GM12865 (cell line): ENCODE results near the gene HIVEP2.

Experiments
- DNase-seq: peaks from one replicate; pipeline ENCODE4 v3.0.0; 2010; ENCODE audit warnings: low read depth
- H3K4me3 ChIP-seq: 2 replicates; pipeline ENCODE4 v1.5.1; 2011; ENCODE audit warnings: mild to moderate bottlenecking, low read depth, low read length, control low read depth
- CTCF ChIP-seq: IDR thresholded peaks from 2 replicates; pipeline ENCODE4 v1.5.1; 2011; ENCODE audit warnings: low read length, control low read depth, low read depth, inconsistent platforms; ENCODE audit not compliant: insufficient read depth; ENCODE audit errors: missing control alignments

HIVEP2 gene

GRCh38 chr6:142940487-142940886, 4.5 kb downstream of the HIVEP2 start:
- no peak overlapping the region for H3K4me3 ChIP-seq
- TF ChIP-seq CTCF, result no peak
- DNase-seq, result no peak

GRCh38 chr6:142938510-142938909, 6.5 kb downstream of the HIVEP2 start:
- TF ChIP-seq CTCF, result no peak
- DNase-seq, result no peak
- H3K4me3 ChIP-seq, result no peak overlapping the region

DNA sequence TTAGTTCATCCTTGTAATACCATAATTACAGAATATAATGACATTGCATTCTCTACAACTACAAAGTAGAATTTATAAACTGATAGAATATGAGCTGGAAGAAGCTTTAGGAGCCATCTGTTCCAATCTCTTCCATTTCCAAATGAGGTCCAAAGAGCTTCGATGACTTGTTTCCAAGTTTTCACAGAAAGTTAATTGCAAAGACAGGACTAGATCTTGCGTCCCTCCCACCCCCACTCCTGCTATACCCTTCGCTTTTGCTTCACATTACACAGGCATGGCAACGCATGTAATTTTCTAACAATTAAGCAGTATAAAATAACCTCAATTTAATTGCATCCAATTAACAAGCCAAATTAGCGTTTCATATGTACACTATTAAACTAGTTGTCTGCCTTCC, 7.0 kb downstream of the HIVEP2 start:
- no peak for DNase-seq
- H3K4me3 ChIP-seq, result no peak overlapping the region
- TF ChIP-seq CTCF, result no peak

GRCh38 chr6:142935553-142936517, 9.1 kb downstream of the HIVEP2 start:
- peak; percentile 80 for DNase-seq
- H3K4me3 ChIP-seq, result peak overlapping the region; percentile 36
- no peak for TF ChIP-seq CTCF

GRCh38 chr6:142934599-142934998, 10.4 kb downstream of the HIVEP2 start:
- no peak overlapping the region for H3K4me3 ChIP-seq
- no peak for TF ChIP-seq CTCF
- DNase-seq, result peak; percentile 49

- H3K4me3 ChIP-seq, result no peak overlapping the region
- DNase-seq, result no peak
- no peak for TF ChIP-seq CTCF
These were observed 10.9 kb downstream of the HIVEP2 start for GRCh38 chr6:142934106-142934505.
